ENCODE results near the gene MMP24OS. TPM values are rescaled to one million over a fixed set of nuclear protein-coding genes. Genes with fewer than 3 reads are reported as not detected.

Gene MMP24OS
- total and polyA plus RNA-seq, 2 donors (not counting 1 experiment from before 2014, with no cell fraction given), result 36.3 to 57.0 TPM

GRCh38 chr20:35248641-35249475 is 29.1 kb downstream of the MMP24OS start:
- Histone ChIP-seq H3K9ac (ENCODE audit: low read length) (no peak overlapping the region), H3K9me3 (ENCODE audit: control extremely low read depth in 1 of 3, control insufficient read depth in 2 of 3, insufficient read depth in 1 of 3, low read length in 2 of 3) (no peaks in the 10 kb centered on the region), H3K4me2 (replicated peaks; ENCODE audit: low read depth, low read length, poor library complexity, severe bottlenecking) (no peak overlapping the region), H2AFZ (ENCODE audit: insufficient read depth, low read depth, low read length, poor library complexity, severe bottlenecking) (no peak overlapping the region), H3K79me2 (ENCODE audit: control insufficient read depth, insufficient read depth, low read length) (no peaks in the 10 kb centered on the region), H3K36me3 (replicated peaks in 1 of 2; ENCODE audit: control extremely low read depth in 1 of 2, control insufficient read depth in 1 of 2, extremely low read depth in 1 of 2, insufficient read depth in 2 of 2, low read length in 1 of 2) (no peaks in the 10 kb centered on the region), H3K27me3 (replicated peaks in 1 of 4; ENCODE audit: control extremely low read depth in 1 of 4, control insufficient read depth in 3 of 4, insufficient read depth in 4 of 4, low read length in 3 of 4) (no peaks in the 10 kb centered on the region), H3K4me1 (ENCODE audit: control insufficient read depth in 2 of 2, insufficient read depth in 2 of 2, low read length in 2 of 2) (peaks cover 21 to 24% of the 10 kb centered on the region in 2 donors), H3K4me3 (ENCODE audit: control extremely low read depth in 1 of 5, extremely low read depth in 1 of 5, insufficient read depth in 1 of 5, low read depth in 2 of 5, low read length in 4 of 5) (no peak overlapping the region), H4K20me1 (ENCODE audit: control insufficient read depth, insufficient read depth, low read length, poor library complexity, severe bottlenecking) (no peaks in the 10 kb centered on the region), H3K27ac (ENCODE audit: low read length in 2 of 2) (no peak overlapping the region)
- no peak overlapping the region for H3K4me3 Mint-ChIP-seq
- POLR2A ChIA-PET, result no interaction called here
- H3K27me3 Mint-ChIP-seq, result no peaks in the 10 kb centered on the region
- WGBS (ENCODE audit: insufficient coverage), result 95% methylated on average over 7 of the region's 9 CpGs
- ATAC-seq (ENCODE audit: low read depth) (no peak), DNase-seq (no peak)
- intact Hi-C loops (cut with micrococcal nuclease), result no loop called here
- no peaks in the 10 kb centered on the region for H3K9me3 Mint-ChIP-seq (ENCODE audit: insufficient read depth)
- CTCF ChIA-PET, result interaction anchor here (0.5 kb wide), 1 partner anchor 346 kb away, joined by 3 read pairs; no protein-coding TSS in a partner anchor
- H3K27ac Mint-ChIP-seq, result no peak overlapping the region
- H3K4me1 Mint-ChIP-seq, result peaks cover 23% of the 10 kb centered on the region
- TF ChIP-seq EZH2 (IDR thresholded peaks at IDR 0.05; ENCODE audit: borderline replicate concordance, insufficient read depth, low read depth, low read length, poor library complexity, severe bottlenecking), result no peak

GRCh38 chr20:35246723-35247122 is 31.2 kb downstream of the MMP24OS start:
- no peak for TF ChIP-seq CTCF (IDR thresholded peaks at IDR 0.05)
- no peak for TF ChIP-seq EZH2 (IDR thresholded peaks at IDR 0.05; ENCODE audit: borderline replicate concordance, insufficient read depth, low read depth, low read length, poor library complexity, severe bottlenecking)
- Histone ChIP-seq H4K20me1 (ENCODE audit: control insufficient read depth, insufficient read depth, low read length, poor library complexity, severe bottlenecking) (no peaks in the 10 kb centered on the region), H3K36me3 (replicated peaks in 1 of 2; ENCODE audit: control extremely low read depth in 1 of 2, control insufficient read depth in 1 of 2, extremely low read depth in 1 of 2, insufficient read depth in 2 of 2, low read length in 1 of 2) (no peaks in the 10 kb centered on the region), H3K9ac (ENCODE audit: low read length) (no peak overlapping the region), H3K4me2 (replicated peaks; ENCODE audit: low read depth, low read length, poor library complexity, severe bottlenecking) (no peak overlapping the region), H3K4me3 (ENCODE audit: control extremely low read depth in 1 of 5, extremely low read depth in 1 of 5, insufficient read depth in 1 of 5, low read depth in 2 of 5, low read length in 4 of 5) (no peak overlapping the region), H3K4me1 (ENCODE audit: control insufficient read depth in 2 of 2, insufficient read depth in 2 of 2, low read length in 2 of 2) (peaks cover 12 to 15% of the 10 kb centered on the region in 2 donors), H2AFZ (ENCODE audit: insufficient read depth, low read depth, low read length, poor library complexity, severe bottlenecking) (no peak overlapping the region), H3K9me3 (ENCODE audit: control extremely low read depth in 1 of 3, control insufficient read depth in 2 of 3, insufficient read depth in 1 of 3, low read length in 2 of 3) (no peaks in the 10 kb centered on the region), H3K27me3 (replicated peaks in 1 of 4; ENCODE audit: control extremely low read depth in 1 of 4, control insufficient read depth in 3 of 4, insufficient read depth in 4 of 4, low read length in 3 of 4) (peaks cover 0 to 1% (median 0%) of the 10 kb centered on the region in 4 experiments), H3K79me2 (ENCODE audit: control insufficient read depth, insufficient read depth, low read length) (no peaks in the 10 kb centered on the region), H3K27ac (ENCODE audit: low read length in 2 of 2) (no peak overlapping the region)
- Mint-ChIP-seq H3K4me1 (peaks cover 13% of the 10 kb centered on the region), H3K9me3 (ENCODE audit: insufficient read depth) (no peaks in the 10 kb centered on the region), H3K27me3 (no peaks in the 10 kb centered on the region), H3K27ac (no peak overlapping the region), H3K4me3 (no peak overlapping the region)
- ATAC-seq (ENCODE audit: low read depth) (no peak), DNase-seq (no peak)
- WGBS (ENCODE audit: insufficient coverage), result 92% methylated on average over 12 of the region's 12 CpGs
- intact Hi-C loops (cut with micrococcal nuclease), result no loop called here
- ChIA-PET CTCF (interaction anchor here (0.7 kb wide), 1 partner anchor 741 kb away, joined by 3 read pairs; no protein-coding TSS in a partner anchor), POLR2A (no interaction called here)

Measured in B cell (primary cell).